DMS153 (cell line): ENCODE results near the gene USPL1.

Experiments
- DNase-seq: peaks from one replicate; lab custom pipeline; 2025; lab: John Stamatoyannopoulos, UW

The USPL1 gene

GRCh38 chr13:30697177-30697953, 79.6 kb downstream of the USPL1 start:
- no peak for DNase-seq

- DNase-seq, result no peak
Observed at GRCh38 chr13:30697996-30698401, 80.3 kb downstream of the USPL1 start.

GRCh38 chr13:30698488-30699005, 80.8 kb downstream of the USPL1 start:
- no peak for DNase-seq

- DNase-seq, result no peak
Observed at GRCh38 chr13:30700364-30700763, 82.6 kb downstream of the USPL1 start.

- no peak for DNase-seq
Observed at GRCh38 chr13:30702006-30702405, 84.3 kb downstream of the USPL1 start.

GRCh38 chr13:30704596-30704995, 86.9 kb downstream of the USPL1 start:
- no peak for DNase-seq

- DNase-seq, result no peak
Observed at GRCh38 chr13:30705680-30706079, 88.0 kb downstream of the USPL1 start.

- no peak for DNase-seq
Observed at GRCh38 chr13:30708541-30708940, 90.8 kb downstream of the USPL1 start.
